ENCODE measurements around the gene NBL1.

NBL1 gene

GRCh38 chr1:19661721-19662228 lies 17.7 kb downstream of the NBL1 start:
- DNase-seq: no peak
- no peak overlapping the region for H3K4me3 ChIP-seq (ENCODE audit: low read length)
- WGBS (ENCODE audit: extremely low coverage, insufficient coverage, low lambda C conversion rate): no CpG with 5 or more reads among the region's 9 CpGs

GRCh38 chr1:19662313-19662712 lies 18.2 kb downstream of the NBL1 start:
- no peak for DNase-seq
- Histone ChIP-seq H3K56ac (ENCODE audit: low read length) (no peak overlapping the region), H3K4ac (ENCODE audit: low read depth, low read length) (no peak overlapping the region), H4K8ac (ENCODE audit: low read depth, low read length) (no peak overlapping the region), H3K79me2 (ENCODE audit: control insufficient read depth, insufficient read depth, low read length) (no peaks in the 10 kb centered on the region), H3K4me1 (ENCODE audit: control insufficient read depth, low read depth, low read length) (no peaks in the 10 kb centered on the region), H2AK5ac (ENCODE audit: low read length) (no peak overlapping the region), H2BK15ac (replicated peaks; ENCODE audit: low read depth) (no peak overlapping the region), H3K23ac (ENCODE audit: low read length) (no peak overlapping the region), H3K36me3 (ENCODE audit: control insufficient read depth, insufficient read depth, low read length) (no peaks in the 10 kb centered on the region), H4K5ac (ENCODE audit: low read length) (no peak overlapping the region), H3K27me3 (ENCODE audit: insufficient read depth, low read length, poor library complexity) (peaks cover 28% of the 10 kb centered on the region), H3K18ac (ENCODE audit: low read length) (no peak overlapping the region), H3K4me2 (ENCODE audit: low read length) (no peak overlapping the region), H3K9ac (ENCODE audit: low read length) (no peak overlapping the region), H2BK120ac (ENCODE audit: low read depth, low read length) (no peak overlapping the region), H3K4me3 (ENCODE audit: low read length) (no peak overlapping the region), H3K79me1 (ENCODE audit: low read length) (no peaks in the 10 kb centered on the region), H2BK5ac (ENCODE audit: low read length) (no peak overlapping the region), H3K27ac (ENCODE audit: low read depth, low read length) (no peak overlapping the region)
- no CpG with 5 or more reads among the region's 3 CpGs for WGBS (ENCODE audit: extremely low coverage, insufficient coverage, low lambda C conversion rate)

More at GRCh38 chr1:19661721-19662228, 17.7 kb downstream of the NBL1 start:
- H3K36me3 ChIP-seq (ENCODE audit: control insufficient read depth, insufficient read depth, low read length): no peaks in the 10 kb centered on the region
- no peak overlapping the region for H2AK5ac ChIP-seq (ENCODE audit: low read length)
- no peak overlapping the region for H2BK5ac ChIP-seq (ENCODE audit: low read length)
- H3K4me2 ChIP-seq (ENCODE audit: low read length): no peak overlapping the region
- H3K79me2 ChIP-seq (ENCODE audit: control insufficient read depth, insufficient read depth, low read length): no peaks in the 10 kb centered on the region
- peaks cover 26% of the 10 kb centered on the region for H3K27me3 ChIP-seq (ENCODE audit: insufficient read depth, low read length, poor library complexity)
- no peak overlapping the region for H3K9ac ChIP-seq (ENCODE audit: low read length)
- no peak overlapping the region for H3K18ac ChIP-seq (ENCODE audit: low read length)
- no peaks in the 10 kb centered on the region for H3K4me1 ChIP-seq (ENCODE audit: control insufficient read depth, low read depth, low read length)
- no peak overlapping the region for H3K27ac ChIP-seq (ENCODE audit: low read depth, low read length)
- H3K23ac ChIP-seq (ENCODE audit: low read length): no peak overlapping the region
- no peak overlapping the region for H3K4ac ChIP-seq (ENCODE audit: low read depth, low read length)
- H4K8ac ChIP-seq (ENCODE audit: low read depth, low read length): no peak overlapping the region
- H2BK120ac ChIP-seq (ENCODE audit: low read depth, low read length): no peak overlapping the region
- no peak overlapping the region for H2BK15ac ChIP-seq (replicated peaks; ENCODE audit: low read depth)
- H3K79me1 ChIP-seq (ENCODE audit: low read length): no peaks in the 10 kb centered on the region
- no peak overlapping the region for H4K5ac ChIP-seq (ENCODE audit: low read length)
- no peak overlapping the region for H3K56ac ChIP-seq (ENCODE audit: low read length)

GRCh38 chr1:19664453-19665185 lies 20.5 kb downstream of the NBL1 start, which contains the start of gene HTR6:
Gene HTR6, plus strand, starts transcription at chr1:19664875. Its CDS starts 879 bp downstream, at chr1:19665754.
- no peak for DNase-seq
- H2BK120ac ChIP-seq (ENCODE audit: low read depth, low read length): no peak within 1 kb of the TSS
- peaks cover 30% of the 10 kb centered on the region for H3K27me3 ChIP-seq (ENCODE audit: insufficient read depth, low read length, poor library complexity)
- no peak within 1 kb of the TSS for H2AK5ac ChIP-seq (ENCODE audit: low read length)
- no peak within 1 kb of the TSS for H4K8ac ChIP-seq (ENCODE audit: low read depth, low read length)
- H3K56ac ChIP-seq (ENCODE audit: low read length): peak within 1 kb of the TSS; percentile 34
- no peak within 1 kb of the TSS for H3K4me2 ChIP-seq (ENCODE audit: low read length)
- H3K4me1 ChIP-seq (ENCODE audit: control insufficient read depth, low read depth, low read length): no peaks in the 10 kb centered on the region
- no CpG with 5 or more reads among the region's 80 CpGs for WGBS (ENCODE audit: extremely low coverage, insufficient coverage, low lambda C conversion rate)
- H3K27ac ChIP-seq (ENCODE audit: low read depth, low read length): no peak within 1 kb of the TSS
- no peak within 1 kb of the TSS for H3K4me3 ChIP-seq (ENCODE audit: low read length)
- no peak within 1 kb of the TSS for H2BK15ac ChIP-seq (replicated peaks; ENCODE audit: low read depth)
- no peaks in the 10 kb centered on the region for H3K36me3 ChIP-seq (ENCODE audit: control insufficient read depth, insufficient read depth, low read length)
- H3K23ac ChIP-seq (ENCODE audit: low read length): no peak within 1 kb of the TSS
- H3K79me1 ChIP-seq (ENCODE audit: low read length): no peaks in the 10 kb centered on the region
- H3K18ac ChIP-seq (ENCODE audit: low read length): no peak within 1 kb of the TSS
- no peaks in the 10 kb centered on the region for H3K79me2 ChIP-seq (ENCODE audit: control insufficient read depth, insufficient read depth, low read length)
- H3K9ac ChIP-seq (ENCODE audit: low read length): peak within 1 kb of the TSS; percentile 19
- no peak within 1 kb of the TSS for H4K5ac ChIP-seq (ENCODE audit: low read length)
- no peak within 1 kb of the TSS for H2BK5ac ChIP-seq (ENCODE audit: low read length)
- no peak within 1 kb of the TSS for H3K4ac ChIP-seq (ENCODE audit: low read depth, low read length)

- Histone ChIP-seq H3K18ac (ENCODE audit: low read length) (no peak overlapping the region), H4K5ac (ENCODE audit: low read length) (no peak overlapping the region), H3K4me2 (ENCODE audit: low read length) (no peak overlapping the region), H3K56ac (ENCODE audit: low read length) (peak overlapping the region; percentile 34), H3K79me1 (ENCODE audit: low read length) (no peaks in the 10 kb centered on the region), H3K27me3 (ENCODE audit: insufficient read depth, low read length, poor library complexity) (peaks cover 30% of the 10 kb centered on the region), H3K79me2 (ENCODE audit: control insufficient read depth, insufficient read depth, low read length) (no peaks in the 10 kb centered on the region), H2AK5ac (ENCODE audit: low read length) (no peak overlapping the region), H3K4me1 (ENCODE audit: control insufficient read depth, low read depth, low read length) (no peaks in the 10 kb centered on the region), H4K8ac (ENCODE audit: low read depth, low read length) (no peak overlapping the region), H3K27ac (ENCODE audit: low read depth, low read length) (no peak overlapping the region), H2BK5ac (ENCODE audit: low read length) (no peak overlapping the region), H3K23ac (ENCODE audit: low read length) (no peak overlapping the region), H3K36me3 (ENCODE audit: control insufficient read depth, insufficient read depth, low read length) (no peaks in the 10 kb centered on the region), H2BK15ac (replicated peaks; ENCODE audit: low read depth) (no peak overlapping the region), H2BK120ac (ENCODE audit: low read depth, low read length) (no peak overlapping the region), H3K9ac (ENCODE audit: low read length) (no peak overlapping the region), H3K4me3 (ENCODE audit: low read length) (no peak overlapping the region), H3K4ac (ENCODE audit: low read depth, low read length) (no peak overlapping the region)
- no peak for DNase-seq
- no CpG with 5 or more reads among the region's 23 CpGs for WGBS (ENCODE audit: extremely low coverage, insufficient coverage, low lambda C conversion rate)
Observed at GRCh38 chr1:19665186-19665495, 21.0 kb downstream of the NBL1 start.

GRCh38 chr1:19665496-19666465 lies 21.7 kb downstream of the NBL1 start:
- Histone ChIP-seq H3K79me1 (ENCODE audit: low read length) (no peaks in the 10 kb centered on the region), H4K8ac (ENCODE audit: low read depth, low read length) (no peak overlapping the region), H2BK120ac (ENCODE audit: low read depth, low read length) (no peak overlapping the region), H3K4ac (ENCODE audit: low read depth, low read length) (no peak overlapping the region), H3K27ac (ENCODE audit: low read depth, low read length) (no peak overlapping the region), H3K79me2 (ENCODE audit: control insufficient read depth, insufficient read depth, low read length) (no peaks in the 10 kb centered on the region), H3K4me3 (ENCODE audit: low read length) (no peak overlapping the region), H3K23ac (ENCODE audit: low read length) (no peak overlapping the region), H3K4me2 (ENCODE audit: low read length) (no peak overlapping the region), H3K36me3 (ENCODE audit: control insufficient read depth, insufficient read depth, low read length) (no peaks in the 10 kb centered on the region), H2BK15ac (replicated peaks; ENCODE audit: low read depth) (no peak overlapping the region), H4K5ac (ENCODE audit: low read length) (no peak overlapping the region), H3K4me1 (ENCODE audit: control insufficient read depth, low read depth, low read length) (no peaks in the 10 kb centered on the region), H2AK5ac (ENCODE audit: low read length) (no peak overlapping the region), H3K9ac (ENCODE audit: low read length) (no peak overlapping the region), H3K56ac (ENCODE audit: low read length) (no peak overlapping the region), H2BK5ac (ENCODE audit: low read length) (no peak overlapping the region), H3K27me3 (ENCODE audit: insufficient read depth, low read length, poor library complexity) (peaks cover 30% of the 10 kb centered on the region), H3K18ac (ENCODE audit: low read length) (no peak overlapping the region)
- no CpG with 5 or more reads among the region's 84 CpGs for WGBS (ENCODE audit: extremely low coverage, insufficient coverage, low lambda C conversion rate)
- peak; percentile 57 for DNase-seq
